ENCODE data around the gene C16orf96. TPM values are rescaled to one million over a fixed set of nuclear protein-coding genes. Genes with fewer than 3 reads are reported as not detected.

C16orf96 gene
- total and polyA plus RNA-seq, 2 of the 8 experiments (the other 6 are each of a cell fraction or from before 2014, with no cell fraction given), result 1.0 to 1.3 TPM

- TF ChIP-seq KDM1A (IDR thresholded peaks at IDR 0.05; ENCODE audit: borderline replicate concordance, low read length) (peak; percentile 53; the same call in 1 of the 2 replicates), E2F6 (IDR thresholded peaks at IDR 0.05) (no peak), RXRA (IDR thresholded peaks at IDR 0.05; ENCODE audit: insufficient read depth, low read depth, low read length) (no peak), TBP (IDR thresholded peaks at IDR 0.05; ENCODE audit: low read depth, low read length) (no peak), GABPA (IDR thresholded peaks at IDR 0.05; ENCODE audit: borderline replicate concordance, insufficient read depth, low read length) (0 out of 2 replicates have a peak, but pooled peaks have one; percentile 37), HDAC2 (IDR thresholded peaks at IDR 0.05; ENCODE audit: borderline replicate concordance in 1 of 2, low read depth in 2 of 2, low read length in 2 of 2) (peak in 1 of 2 experiments; percentile 61; a peak in 1 of 4 replicates), TAF7 (optimal IDR thresholded peaks at IDR 0.05; ENCODE audit: borderline replicate concordance, low read depth, low read length) (peak; percentile 15), POLR2AphosphoS5 (IDR thresholded peaks at IDR 0.05; ENCODE audit: low read depth, low read length) (peak; percentile 61; the same call in 1 of the 2 replicates), CHD1 (IDR thresholded peaks at IDR 0.05; ENCODE audit: low read depth, low read length) (no peak)
These were observed 56.4 kb downstream of the C16orf96 start (continued) for GRCh38 chr16:4612474-4612931.

Data from H1 (cell line).